ACC112 (cell line): ENCODE results near the gene OR5K3.

Experiments used
- H2AFZ ChIP-seq: fragments of 200-600 bp; sonication (generic); one replicate; pipeline ENCODE4 v1.6.0; 2017; ENCODE audit warnings: antibody characterized with exemption, low read length; ENCODE audit not compliant: unreplicated experiment
- H3K27ac ChIP-seq: fragments of 200-600 bp; sonication (generic); 2 replicates; pipeline ENCODE4 v1.5.1; 2014; ENCODE audit warnings: low read depth, mild to moderate bottlenecking, antibody characterized with exemption, low read length, moderate library complexity
- H3K27me3 ChIP-seq: fragments of 200-600 bp; sonication (generic); 2 replicates; pipeline ENCODE4 v1.6.1; 2014; ENCODE audit warnings: mild to moderate bottlenecking, antibody characterized with exemption, low read length, moderate library complexity, mixed read lengths; ENCODE audit not compliant: insufficient read depth
- H3K36me3 ChIP-seq: fragments of 200-600 bp; sonication (generic); 2 replicates; pipeline ENCODE4 v1.6.1; 2016; ENCODE audit warnings: mild to moderate bottlenecking, antibody characterized with exemption, low read length, moderate library complexity, mixed read lengths; ENCODE audit not compliant: insufficient read depth
- H3K4me1 ChIP-seq: fragments of 200-600 bp; sonication (generic); one replicate; pipeline ENCODE4 v1.6.1; 2016; ENCODE audit warnings: low read length, mixed read lengths; ENCODE audit not compliant: insufficient read depth, unreplicated experiment, control insufficient read depth
- H3K4me3 ChIP-seq: fragments of 200-600 bp; sonication (generic); 2 replicates; pipeline ENCODE4 v1.5.1; 2014; ENCODE audit warnings: mild to moderate bottlenecking, low read depth, low read length
- H3K79me2 ChIP-seq: fragments of 200-600 bp; sonication (generic); one replicate; pipeline ENCODE4 v1.6.0; 2016; ENCODE audit warnings: low read length; ENCODE audit not compliant: control insufficient read depth, unreplicated experiment, insufficient read depth

OR5K3 gene

GRCh38 chr3:98390366-98390765 is at the start of gene OR5K3:
Gene OR5K3 (plus strand): TSS chr3:98390666. CDS start chr3:98390666, 0 bp downstream.
- H3K4me3 ChIP-seq, result no peak within 1 kb of the TSS
- H3K27me3 ChIP-seq, result peaks cover 37% of the 10 kb centered on the region
- no peak within 1 kb of the TSS for H2AFZ ChIP-seq
- no peaks in the 10 kb centered on the region for H3K4me1 ChIP-seq
- H3K79me2 ChIP-seq, result no peaks in the 10 kb centered on the region
- no peaks in the 10 kb centered on the region for H3K36me3 ChIP-seq
- H3K27ac ChIP-seq, result no peak within 1 kb of the TSS

DNA sequence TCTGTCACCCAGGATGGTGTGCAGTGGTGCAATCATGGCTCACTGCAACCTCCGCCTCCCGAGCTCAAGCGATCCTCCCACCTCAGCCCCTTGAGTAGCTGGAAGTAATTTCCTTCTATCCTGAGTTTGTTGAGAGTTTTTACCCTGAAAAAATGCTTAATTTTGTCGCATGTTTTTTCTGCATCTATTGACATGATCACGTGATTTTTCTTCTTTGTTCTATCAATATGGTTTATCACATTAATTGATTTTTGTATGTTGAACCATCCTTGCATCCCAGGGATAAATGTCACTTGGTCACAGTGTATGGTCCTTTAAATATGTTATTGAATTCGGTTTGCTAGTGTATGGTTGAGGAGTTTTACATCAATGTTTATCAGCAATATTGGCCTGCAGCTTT is 48.7 kb upstream of the OR5K3 start:
- Histone ChIP-seq H2AFZ (no peak overlapping the region), H3K79me2 (no peaks in the 10 kb centered on the region), H3K27ac (no peak overlapping the region), H3K27me3 (peaks cover 78% of the 10 kb centered on the region), H3K4me3 (no peak overlapping the region), H3K36me3 (no peaks in the 10 kb centered on the region), H3K4me1 (no peaks in the 10 kb centered on the region)

DNA sequence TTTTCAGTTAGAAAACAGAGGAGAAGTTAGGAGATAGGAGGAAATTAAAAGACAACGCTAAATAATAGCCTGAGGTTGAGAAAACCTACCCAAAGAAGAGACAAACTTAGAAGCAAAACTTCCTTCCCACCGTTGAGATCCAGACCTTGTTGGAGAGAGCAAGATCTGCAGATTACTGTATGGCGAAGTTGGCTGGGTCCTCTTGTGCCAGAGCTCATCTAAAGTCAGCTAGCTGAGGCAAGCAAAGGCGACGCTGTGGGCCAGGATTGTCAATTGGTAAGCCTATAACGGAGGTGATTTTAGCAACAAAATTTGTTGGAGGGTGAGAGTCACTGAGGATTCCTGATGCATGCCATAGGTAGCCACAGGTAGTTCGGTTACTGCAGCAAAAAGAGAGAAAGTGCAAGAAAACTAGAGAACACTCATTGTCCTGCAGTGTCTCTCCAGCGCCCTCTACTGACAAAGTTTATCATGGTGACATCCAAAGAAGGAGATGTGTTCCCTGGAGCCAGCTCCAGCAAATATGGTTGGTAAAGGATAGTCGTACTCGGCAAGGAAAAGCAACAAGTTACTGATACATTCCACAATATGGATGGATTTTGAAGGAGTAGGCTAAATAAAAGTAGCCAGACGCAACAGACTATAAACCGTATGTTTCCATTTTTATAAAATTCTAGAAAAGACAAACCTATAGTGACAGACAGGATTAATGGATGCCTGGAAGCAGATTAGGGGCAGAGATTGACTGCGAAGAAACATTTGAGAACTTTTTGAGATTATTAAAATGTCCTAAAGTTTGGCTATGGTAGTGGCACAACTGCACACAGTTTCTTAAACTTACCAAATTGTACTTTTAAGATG is 46.6 kb upstream of the OR5K3 start:
- Histone ChIP-seq H2AFZ (no peak overlapping the region), H3K4me1 (no peaks in the 10 kb centered on the region), H3K27ac (no peak overlapping the region), H3K36me3 (no peaks in the 10 kb centered on the region), H3K79me2 (no peaks in the 10 kb centered on the region), H3K4me3 (no peak overlapping the region), H3K27me3 (peaks cover 78% of the 10 kb centered on the region)

DNA sequence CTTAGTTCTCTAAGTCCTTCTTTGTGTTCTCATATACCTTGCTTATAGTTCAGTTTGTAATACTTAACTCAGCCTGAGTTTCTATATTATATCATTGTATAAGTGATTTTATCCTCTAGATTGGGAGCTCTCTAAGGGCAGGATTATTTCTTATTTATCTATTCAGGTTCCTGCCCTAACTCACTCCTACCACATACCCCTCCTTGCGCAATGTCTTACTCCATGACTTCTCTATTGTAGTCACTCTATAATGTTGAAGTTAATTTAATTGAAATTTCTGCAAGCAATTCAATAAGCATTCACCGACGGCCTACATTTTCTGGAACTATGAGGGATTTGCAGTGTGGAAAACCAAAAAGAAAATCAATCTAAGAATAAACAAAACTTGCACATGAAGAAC is 40.4 kb upstream of the OR5K3 start:
- H2AFZ ChIP-seq, result no peak overlapping the region
- peaks cover 67% of the 10 kb centered on the region for H3K27me3 ChIP-seq
- no peak overlapping the region for H3K27ac ChIP-seq
- no peak overlapping the region for H3K4me3 ChIP-seq
- H3K4me1 ChIP-seq, result no peaks in the 10 kb centered on the region
- no peaks in the 10 kb centered on the region for H3K79me2 ChIP-seq
- no peaks in the 10 kb centered on the region for H3K36me3 ChIP-seq

GRCh38 chr3:98353554-98353953 is 36.9 kb upstream of the OR5K3 start, which contains the start of gene OR5K4:
Gene OR5K4 (plus strand): TSS chr3:98353854. CDS start chr3:98353854, 0 bp downstream.
- Histone ChIP-seq H3K27me3 (peaks cover 38% of the 10 kb centered on the region), H3K4me3 (no peak within 1 kb of the TSS), H3K36me3 (no peaks in the 10 kb centered on the region), H2AFZ (no peak within 1 kb of the TSS), H3K4me1 (no peaks in the 10 kb centered on the region), H3K79me2 (no peaks in the 10 kb centered on the region), H3K27ac (no peak within 1 kb of the TSS)

- peaks cover 12% of the 10 kb centered on the region for H3K27me3 ChIP-seq
- H3K27ac ChIP-seq, result no peak overlapping the region
- H3K36me3 ChIP-seq, result no peaks in the 10 kb centered on the region
- H3K4me1 ChIP-seq, result no peaks in the 10 kb centered on the region
- no peak overlapping the region for H3K4me3 ChIP-seq
- no peak overlapping the region for H2AFZ ChIP-seq
- H3K79me2 ChIP-seq, result no peaks in the 10 kb centered on the region
Measured at GRCh38 chr3:98359250-98359649, 31.2 kb upstream of the OR5K3 start.

GRCh38 chr3:98359993-98360675 is 30.3 kb upstream of the OR5K3 start:
- H3K36me3 ChIP-seq, result no peaks in the 10 kb centered on the region
- H3K79me2 ChIP-seq, result no peaks in the 10 kb centered on the region
- H3K4me1 ChIP-seq, result no peaks in the 10 kb centered on the region
- no peak overlapping the region for H2AFZ ChIP-seq
- H3K27ac ChIP-seq, result no peak overlapping the region
- no peak overlapping the region for H3K4me3 ChIP-seq
- peaks cover 3% of the 10 kb centered on the region for H3K27me3 ChIP-seq

DNA sequence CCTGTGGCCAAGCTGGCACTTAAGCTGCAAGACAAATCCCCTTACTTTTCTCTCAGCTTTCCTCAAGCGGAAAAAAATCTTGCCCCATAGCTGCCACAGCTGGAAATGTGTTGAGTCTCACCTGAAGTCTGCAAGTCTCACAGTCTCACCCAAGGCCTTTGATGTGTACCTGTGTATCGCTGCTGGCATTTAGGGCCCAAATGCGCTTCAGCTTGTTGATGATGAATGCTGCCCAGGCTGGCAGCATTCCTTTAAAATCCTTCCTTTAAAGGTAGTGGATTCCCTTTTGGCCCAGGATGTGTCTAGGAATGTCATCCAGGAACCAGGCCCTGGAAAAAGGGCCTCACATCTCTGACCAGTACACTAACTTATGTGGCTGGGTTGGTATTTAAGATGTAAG is 29.8 kb upstream of the OR5K3 start:
- H3K79me2 ChIP-seq, result no peaks in the 10 kb centered on the region
- H2AFZ ChIP-seq, result no peak overlapping the region
- H3K27me3 ChIP-seq, result no peaks in the 10 kb centered on the region; the same call in 1 of the 2 replicates
- no peaks in the 10 kb centered on the region for H3K4me1 ChIP-seq
- no peak overlapping the region for H3K4me3 ChIP-seq
- no peaks in the 10 kb centered on the region for H3K36me3 ChIP-seq
- no peak overlapping the region for H3K27ac ChIP-seq

GRCh38 chr3:98361289-98361688 is 29.2 kb upstream of the OR5K3 start:
- Histone ChIP-seq H3K27ac (no peak overlapping the region), H3K4me3 (no peak overlapping the region), H3K79me2 (no peaks in the 10 kb centered on the region), H2AFZ (no peak overlapping the region), H3K4me1 (no peaks in the 10 kb centered on the region), H3K27me3 (no peaks in the 10 kb centered on the region; the same call in 1 of the 2 replicates), H3K36me3 (no peaks in the 10 kb centered on the region)

DNA sequence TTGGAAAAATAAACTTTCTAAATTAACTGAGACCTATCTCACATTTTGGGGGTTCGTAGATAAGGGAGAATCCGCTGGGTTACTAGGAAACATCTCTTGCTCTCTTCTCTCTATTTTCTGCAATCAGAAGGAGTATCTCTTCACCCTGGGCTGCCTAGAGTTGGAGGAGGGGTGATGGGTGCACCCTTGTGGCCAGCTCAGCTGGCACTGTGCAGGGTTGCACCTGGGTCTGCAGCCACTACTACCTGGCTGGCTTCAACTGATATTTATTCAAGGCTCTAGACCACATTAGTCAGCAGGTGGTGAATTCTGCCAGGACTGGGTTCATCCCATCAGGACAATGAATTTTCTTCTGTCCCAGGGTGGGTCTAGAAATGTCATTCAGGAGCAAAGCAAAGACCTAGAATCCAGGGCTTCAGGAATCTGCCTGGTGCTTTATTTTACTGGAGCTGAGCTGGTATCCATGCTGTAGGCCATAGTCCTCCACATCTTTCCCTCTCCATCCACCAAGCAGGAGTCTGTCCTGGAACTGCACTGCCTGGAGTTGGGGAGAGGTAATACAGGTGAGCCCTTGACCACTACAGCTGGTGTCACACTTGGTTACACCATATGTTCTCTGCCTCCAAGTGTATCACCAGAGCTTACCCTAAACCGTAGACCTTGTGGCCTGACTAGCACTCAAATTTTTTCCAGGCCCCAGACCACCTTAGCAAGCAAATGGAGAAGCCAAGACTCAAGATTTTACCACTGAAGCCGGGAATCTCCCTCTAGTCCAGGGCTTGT is 22.8 kb upstream of the OR5K3 start:
- Histone ChIP-seq H3K79me2 (no peaks in the 10 kb centered on the region), H3K36me3 (no peaks in the 10 kb centered on the region), H3K27me3 (peaks cover 32% of the 10 kb centered on the region), H2AFZ (no peak overlapping the region), H3K4me1 (no peaks in the 10 kb centered on the region), H3K27ac (no peak overlapping the region), H3K4me3 (no peak overlapping the region)
